NCI-H446 (cell line): ENCODE measurements around the gene BID.
A peak's percentile ranks its signal among the peaks of the same experiment; 100 is the strongest.

Experiments
- DNase-seq, 2 experiments: peaks; one replicate each; lab custom pipeline; 2025; lab: John Stamatoyannopoulos, UW

The BID gene

DNA sequence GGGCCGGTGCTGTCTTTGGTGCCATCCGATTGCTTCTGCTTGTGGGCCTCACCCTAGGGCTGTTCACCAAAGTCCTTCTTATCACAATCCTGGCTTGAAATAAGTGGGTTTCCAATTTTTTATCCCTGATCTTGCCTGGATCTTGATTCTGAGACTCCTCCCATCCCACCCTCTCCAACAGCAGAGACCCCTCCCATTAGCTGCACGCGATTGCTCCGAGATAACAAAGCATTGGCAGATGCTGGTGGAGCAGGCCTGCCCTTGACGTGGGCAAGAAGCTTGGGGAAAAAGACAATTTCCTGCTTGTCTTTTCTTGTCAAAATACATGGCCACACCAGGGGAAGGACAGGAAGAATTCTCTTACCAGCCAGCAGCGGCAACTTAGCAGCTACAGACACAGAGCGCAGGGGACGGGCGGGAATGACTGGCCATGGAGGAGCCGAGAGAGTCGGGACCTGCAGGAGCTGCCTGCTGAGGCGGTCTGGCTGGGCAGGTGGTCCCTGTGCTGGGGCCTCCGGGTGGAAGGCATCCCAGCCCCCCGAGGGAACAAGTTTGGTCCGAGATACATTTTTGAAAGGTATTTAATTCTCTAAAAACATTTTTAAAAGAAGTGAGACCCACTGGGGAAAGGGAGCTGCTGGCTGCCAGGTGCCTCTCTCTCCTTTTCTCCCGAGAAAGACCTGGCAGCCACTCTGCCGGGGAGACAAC, 9.7 kb upstream of the BID start:
- no peak for DNase-seq

DNA sequence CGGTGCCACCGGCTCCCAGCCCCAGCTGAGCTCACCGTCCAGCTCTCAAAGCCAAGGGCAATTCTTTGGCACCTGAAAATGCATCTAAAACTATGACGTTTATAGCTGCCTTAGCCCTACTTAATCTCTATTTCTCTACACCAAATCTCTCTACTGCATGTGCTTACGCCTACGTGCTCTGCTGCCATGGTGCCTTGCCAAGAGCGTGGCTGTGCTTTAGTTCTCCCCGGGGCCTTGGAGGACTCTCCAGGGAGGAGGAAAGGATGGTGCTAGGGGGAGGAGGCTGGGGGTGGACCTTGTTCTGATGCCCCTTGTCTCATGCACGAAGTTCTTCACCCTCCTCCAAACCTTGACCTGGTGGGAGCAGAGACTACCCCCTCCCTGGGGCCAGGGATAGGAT, 9.0 kb upstream of the BID start:
- DNase-seq, result no peak

DNA sequence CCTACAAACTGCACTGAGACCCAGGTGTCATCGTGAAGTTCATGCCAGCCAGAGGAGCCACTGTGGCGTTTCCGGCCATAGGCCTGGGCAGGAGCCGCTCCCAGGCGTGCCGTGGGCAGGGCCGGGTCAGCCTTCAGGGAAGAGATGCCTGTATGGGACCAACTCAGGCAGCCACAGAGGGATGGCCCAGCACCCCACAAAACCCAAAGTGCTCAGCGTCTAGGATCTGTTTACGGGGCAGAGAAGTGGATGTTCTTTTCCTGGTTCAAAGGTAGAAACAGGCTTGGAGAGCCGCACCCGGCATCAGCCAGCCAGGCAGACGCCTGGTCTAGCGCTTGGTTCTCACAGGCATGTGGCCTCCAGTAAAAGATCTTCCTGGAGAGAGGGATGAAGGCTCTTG, 8.4 kb upstream of the BID start:
- DNase-seq, result no peak

DNA sequence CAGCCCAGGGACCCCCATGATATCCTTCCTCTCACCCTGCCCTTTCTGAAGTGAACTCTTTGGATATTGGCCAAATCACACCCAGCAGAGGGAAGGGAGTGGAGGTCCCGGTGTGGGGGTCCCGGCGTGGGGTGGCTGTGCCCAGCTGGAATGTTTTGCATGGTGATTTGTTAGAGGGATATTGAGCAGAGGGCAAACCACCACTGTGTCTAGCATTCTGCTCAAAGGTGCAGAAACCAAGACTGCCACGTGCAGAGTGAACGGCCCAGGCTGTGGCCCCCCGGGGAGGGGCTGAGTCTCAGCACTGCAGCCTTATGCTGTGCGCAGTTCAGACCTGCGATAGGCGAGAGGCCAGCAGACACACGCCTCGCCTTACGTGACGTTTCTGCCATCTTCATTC, 7.9 kb upstream of the BID start:
- no peak for DNase-seq

DNA sequence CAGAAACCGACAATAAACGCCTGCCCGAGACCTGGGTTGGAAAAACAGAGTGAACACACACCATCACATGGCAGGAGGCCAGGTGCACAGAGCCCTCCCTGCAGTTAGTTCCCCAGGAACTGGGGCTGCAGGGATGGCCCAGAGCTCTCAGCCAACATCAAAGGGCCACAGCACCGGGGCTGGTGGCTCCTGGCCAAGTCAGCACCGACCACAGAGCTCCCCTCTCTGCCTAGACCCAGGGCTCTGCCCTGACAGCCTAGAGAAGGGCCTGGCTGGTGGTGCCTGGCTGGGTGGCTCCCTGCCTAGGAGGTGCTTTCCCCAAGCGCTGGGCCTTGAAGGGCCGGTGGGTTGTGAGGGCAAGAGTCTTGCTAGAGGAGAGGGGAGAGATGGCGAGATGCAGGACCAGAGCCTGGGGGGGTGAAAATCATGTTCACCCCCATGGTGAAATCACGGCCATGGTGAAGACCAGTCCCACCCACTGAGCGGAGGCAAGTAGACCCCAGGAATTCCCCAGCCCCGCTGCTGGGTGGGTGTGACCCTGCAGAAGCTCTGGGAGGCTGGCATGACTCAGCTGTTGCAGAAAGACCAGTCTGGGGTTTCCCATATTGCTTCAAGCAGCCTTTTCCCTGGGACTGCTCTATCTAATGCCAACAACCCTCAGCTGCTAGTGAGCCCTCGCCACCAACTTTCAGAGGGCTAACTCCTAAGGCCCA, 7.2 kb upstream of the BID start:
- peak in 1 of 2 experiments; percentile 29 for DNase-seq

DNA sequence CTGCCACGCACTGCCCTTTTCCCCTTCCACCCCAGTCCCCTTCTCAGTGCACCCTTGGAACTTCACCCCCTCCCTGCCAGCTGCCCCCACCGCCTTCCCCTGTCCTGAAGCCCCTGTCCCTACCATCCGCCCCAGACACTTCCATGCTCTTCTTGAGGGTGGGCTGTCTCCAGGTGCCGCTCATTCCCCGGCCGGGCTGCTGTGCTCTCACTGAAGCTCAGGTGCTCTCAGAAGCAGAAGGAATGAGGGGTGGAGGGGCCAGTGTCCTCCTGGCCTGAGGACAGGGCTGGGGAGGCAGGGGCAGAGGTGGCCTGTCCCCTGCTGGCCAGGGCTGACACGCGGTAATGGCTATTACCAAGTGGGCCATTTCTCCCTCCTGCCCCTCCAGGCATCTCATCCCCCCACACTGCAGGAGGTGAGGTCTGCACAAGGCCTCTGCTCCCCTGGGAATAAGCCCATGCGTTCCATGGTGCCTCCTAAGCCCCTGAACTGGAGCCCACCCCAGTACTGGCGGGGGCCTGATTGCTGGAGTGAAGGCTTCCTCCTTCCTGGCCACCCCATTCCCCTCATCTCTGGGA, 6.6 kb upstream of the BID start:
- DNase-seq, result no peak

DNA sequence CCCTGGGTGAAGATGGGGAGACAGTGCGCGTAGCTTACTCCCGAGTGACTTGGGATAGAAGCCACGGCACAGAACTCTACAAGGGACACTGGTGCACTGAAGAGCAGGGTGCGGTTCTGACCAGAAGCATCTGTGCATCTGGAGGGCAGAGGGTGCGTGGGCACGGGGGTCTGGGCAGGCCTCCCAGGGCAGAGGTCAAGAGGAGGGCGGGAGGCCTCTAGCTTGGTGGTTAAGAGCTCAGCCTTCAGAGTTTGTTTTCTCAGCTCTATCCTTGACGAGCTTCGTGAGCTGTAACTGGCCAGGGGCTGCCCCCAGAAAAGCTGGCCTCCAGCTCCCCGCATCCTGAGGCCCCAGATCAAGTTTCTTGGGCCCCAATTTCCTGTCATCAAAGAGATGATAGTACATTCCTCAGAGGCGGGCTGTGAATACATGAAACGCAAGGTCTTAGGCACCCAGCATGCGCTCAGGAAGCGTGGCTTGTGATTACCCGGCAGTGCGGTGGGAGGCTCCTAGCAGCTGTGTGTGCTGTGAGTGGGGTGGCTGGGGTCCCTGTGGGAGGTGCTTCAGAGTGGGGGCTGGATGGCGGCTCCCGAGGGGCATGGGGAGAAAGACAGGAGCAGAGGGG, 6.0 kb upstream of the BID start:
- no peak for DNase-seq

DNA sequence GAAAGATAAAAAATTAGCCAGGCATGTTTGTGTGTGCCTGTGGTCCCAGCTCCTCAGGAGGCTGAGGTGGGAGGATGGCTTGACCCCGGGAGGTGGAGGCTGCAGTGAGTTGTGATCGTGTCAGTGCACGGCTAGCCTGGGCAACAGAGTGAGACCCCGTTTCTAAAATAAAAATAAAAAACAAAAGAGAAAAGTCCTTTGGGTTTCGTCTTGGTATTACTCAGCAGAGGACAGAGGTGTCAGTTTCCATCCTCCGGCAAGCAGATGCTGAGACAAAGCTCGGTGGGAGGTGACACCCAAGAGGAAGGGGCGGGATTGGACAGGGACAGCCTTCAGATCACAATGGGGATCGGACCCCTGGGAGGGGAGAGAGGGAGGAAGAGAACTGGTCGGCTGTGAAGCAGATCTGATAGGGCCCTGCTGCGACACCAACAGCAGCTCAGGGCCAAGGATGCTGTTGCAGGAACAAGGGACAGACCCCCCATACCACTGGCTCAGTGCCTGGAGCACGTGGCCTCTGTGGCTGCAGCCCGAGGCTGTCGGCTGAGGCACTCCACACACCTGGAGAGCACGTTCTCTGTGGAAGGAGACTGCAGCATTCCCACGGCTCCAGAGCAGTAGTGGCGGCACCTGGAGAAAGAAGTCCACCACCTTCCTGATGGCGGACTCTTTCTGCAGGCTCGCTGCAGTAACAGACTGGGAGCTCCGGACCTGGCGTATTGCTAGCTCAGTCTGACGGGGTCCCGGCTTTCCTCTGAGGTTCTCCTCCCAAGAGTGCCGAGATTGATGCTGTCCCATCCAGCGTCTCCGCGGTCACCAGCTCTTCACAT, 5.2 kb upstream of the BID start:
- no peak for DNase-seq

DNA sequence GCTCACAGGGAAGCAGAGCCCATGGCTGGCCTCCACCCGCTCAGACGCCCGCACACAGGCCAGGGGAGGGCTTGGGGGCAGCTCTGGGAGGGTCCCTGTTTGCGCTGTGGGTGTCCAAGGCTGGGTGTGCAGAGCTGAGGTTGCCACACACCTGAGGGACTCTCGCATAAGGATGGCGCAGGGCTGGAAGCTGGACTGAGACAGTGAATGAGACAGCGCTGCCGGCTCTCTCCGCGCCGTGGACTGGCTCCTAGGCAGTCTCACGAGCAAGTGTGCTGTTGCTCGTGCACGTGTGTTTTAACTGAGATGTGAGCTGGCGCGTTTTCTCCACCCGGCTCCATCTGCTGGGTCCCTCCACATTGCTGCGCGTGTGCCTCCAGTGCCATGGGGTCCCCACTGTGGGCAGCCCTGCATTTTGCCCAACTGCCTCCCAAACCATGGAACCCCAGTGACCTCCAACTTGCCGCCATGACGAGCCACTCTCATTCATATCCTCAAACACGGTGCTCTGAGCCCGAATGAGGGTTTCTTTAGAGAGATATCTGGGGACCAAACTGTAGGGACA, 4.2 kb upstream of the BID start:
- no peak for DNase-seq

DNA sequence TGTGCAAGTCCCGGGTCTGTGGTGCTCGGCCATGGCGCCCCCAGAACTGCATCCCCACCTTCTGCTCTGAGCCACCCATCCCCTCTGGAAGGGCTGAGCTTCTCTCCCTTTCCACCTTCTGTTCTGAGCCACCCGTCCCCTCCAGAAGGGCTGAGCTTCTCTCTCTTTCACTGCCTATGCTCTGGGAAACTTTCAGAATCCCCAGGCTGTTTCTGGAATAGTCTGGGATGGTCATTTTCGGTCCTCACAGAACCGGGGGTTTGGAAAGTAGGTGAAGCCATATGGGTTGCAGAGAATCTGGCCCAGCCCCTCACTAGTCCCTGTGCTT, 3.4 kb upstream of the BID start:
- DNase-seq, result no peak

DNA sequence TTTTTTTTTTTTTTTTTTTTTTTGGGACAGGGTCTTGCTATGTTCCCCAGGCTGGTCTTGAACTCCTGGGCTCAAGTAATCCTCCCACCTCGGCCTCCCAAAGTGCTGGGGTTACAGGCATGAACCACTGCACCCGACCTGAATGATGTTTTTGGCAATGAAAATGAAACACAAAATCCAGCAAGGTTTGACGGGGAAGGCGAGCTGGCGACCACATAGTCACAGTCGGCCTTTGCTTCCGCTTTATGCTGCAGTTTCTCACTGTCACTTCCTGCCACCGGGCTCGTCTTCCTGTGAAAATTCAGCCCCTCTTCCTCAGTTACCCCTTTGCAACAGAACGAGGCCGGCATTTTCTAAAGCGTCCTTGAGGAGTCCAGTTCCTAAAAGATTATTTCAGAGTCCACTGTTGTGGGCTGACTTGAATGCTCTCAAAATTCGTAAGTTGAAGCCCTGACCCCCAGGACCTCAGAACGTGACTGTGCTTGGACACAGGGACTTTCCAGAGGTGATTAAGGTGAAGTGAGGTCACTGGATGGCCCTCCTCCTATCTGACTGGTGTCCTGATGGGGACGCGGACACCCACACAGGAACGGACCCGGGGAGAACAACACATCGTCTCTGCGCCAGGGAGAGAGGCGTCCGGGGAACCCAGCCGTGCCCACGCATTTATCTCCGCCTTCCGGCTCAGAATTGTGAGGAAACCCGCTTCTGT, 2.9 kb upstream of the BID start:
- no peak for DNase-seq

DNA sequence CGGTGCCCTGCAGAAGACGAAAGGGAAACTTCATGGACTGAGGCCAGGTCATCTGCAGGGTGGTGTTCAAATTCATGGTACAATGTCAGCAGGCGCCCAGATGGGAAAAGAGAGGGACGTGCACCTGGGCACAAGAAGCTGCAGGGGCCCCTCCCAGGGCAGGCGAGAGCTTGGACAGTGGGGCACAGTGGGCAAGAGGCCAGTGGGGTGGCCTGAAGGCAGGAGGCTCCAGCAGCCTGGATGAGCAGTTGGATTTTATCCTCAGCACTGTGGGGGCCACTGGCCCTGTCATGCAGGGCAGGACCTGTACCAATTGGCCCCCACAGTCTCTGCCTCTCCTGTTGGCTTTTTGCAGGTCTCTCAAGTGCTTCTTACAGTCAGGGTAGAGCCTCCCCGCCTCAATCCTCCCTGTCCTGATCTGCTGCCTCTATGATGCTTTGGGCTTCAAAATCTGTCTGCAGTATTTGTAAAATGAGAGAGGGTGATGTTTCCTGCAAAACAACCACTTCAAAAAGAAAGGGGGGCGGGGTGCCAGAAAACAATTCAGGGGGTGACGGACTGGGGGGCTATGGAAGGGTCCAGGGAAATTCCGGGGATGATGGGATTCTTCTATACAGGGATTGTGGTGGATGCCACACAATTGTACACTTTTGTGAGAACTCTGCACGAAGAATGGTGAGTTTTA, 1.7 kb upstream of the BID start:
- no peak for DNase-seq

DNA sequence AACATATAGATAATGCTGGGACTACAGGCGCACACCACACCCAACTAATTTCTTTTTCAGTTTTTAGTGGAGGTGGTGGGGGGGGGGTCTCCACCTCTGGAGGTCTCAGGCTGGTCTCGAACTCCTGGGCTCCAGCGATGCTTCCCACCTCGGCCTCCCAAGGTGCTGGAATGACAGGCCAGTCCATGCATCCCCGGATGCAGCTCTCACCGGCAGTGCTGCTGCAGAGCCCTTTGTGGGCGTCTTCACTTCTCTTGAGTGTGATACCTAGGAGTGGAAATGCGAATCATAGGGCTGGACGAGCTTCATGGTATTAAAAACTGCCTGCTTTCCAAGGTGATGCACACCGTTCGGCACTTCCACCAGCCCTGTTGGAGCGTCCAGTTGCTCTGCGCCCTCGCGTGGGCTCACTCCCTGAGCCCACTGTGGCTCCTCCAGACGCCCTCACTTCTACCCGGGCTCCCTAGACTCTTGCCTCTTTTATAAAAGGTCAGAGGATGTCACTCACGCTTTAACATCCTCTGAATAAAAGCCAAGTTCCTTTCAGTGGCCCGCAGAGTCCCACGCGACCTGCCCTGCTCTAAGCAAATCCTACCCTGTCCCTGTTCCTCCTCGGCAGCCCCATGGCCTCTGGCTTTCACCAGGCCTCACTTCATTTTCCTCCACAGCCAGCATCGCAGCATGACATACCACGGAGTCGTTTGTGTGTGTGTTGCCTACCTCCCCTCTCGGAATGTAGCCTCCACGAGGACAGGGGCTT, 837 bp upstream of the BID start:
- DNase-seq, result no peak

DNA sequence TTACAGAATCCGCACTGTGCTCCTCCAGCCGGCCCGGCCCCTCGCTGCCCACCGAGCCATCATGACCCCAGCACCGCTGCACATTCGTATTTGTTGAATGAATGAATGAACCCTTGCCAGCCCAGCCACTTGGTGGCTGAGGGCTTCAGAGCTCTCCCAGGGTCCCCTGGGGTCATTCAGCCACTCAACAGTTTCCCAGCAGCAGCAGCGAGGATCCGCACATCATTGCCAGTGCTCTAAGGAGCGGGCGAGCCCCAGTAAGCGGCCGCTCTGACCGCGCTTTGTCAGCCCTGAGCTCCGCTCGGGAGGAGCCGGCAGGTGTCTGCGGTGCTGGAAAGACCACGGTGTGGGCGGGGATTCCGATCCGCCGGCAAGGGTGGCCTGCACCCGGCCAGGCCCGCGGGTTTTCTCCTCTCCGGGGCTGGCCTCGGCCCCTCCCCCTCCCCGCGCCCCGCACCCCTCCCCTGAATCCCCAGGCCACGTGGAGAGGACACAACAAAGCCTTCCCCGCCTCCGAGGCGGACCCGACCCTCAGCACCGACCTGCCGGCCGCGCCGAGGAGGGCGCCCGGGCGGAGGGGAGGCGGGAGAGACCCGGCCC, 563 bp downstream of the BID start:
- peak in 1 of 2 experiments; percentile 53 for DNase-seq

DNA sequence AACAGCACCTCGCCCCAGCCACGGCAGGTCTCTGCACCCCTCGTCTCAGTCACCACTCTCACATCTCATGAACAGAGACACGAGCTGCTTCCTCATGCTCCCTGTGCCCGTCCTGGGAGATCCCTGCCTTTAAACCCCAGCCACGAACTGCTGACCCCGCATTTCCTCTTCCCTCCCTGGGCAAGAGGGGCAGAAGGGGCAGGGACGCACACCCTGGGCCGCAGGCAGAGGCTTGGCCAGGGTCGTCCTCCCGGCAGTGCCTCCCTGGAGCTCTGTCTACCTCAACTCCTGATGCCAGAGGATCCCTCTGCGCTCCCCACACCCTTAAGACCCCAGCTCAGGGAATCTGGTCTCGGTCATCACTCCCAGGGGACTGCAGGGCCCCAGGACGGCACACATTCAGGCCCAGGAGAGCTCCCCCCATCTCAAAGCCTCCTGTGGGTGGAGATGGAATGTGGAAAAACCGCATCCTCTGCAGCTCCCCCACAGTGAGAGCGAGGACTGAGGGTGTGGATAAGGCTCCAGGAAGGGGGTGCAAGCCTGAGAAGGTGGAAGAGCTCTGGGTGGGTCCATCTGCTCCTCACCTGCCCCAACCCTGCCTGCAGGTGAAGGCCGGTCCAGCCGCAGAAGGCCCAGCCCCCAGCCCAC, 1.2 kb downstream of the BID start:
- no peak for DNase-seq

DNA sequence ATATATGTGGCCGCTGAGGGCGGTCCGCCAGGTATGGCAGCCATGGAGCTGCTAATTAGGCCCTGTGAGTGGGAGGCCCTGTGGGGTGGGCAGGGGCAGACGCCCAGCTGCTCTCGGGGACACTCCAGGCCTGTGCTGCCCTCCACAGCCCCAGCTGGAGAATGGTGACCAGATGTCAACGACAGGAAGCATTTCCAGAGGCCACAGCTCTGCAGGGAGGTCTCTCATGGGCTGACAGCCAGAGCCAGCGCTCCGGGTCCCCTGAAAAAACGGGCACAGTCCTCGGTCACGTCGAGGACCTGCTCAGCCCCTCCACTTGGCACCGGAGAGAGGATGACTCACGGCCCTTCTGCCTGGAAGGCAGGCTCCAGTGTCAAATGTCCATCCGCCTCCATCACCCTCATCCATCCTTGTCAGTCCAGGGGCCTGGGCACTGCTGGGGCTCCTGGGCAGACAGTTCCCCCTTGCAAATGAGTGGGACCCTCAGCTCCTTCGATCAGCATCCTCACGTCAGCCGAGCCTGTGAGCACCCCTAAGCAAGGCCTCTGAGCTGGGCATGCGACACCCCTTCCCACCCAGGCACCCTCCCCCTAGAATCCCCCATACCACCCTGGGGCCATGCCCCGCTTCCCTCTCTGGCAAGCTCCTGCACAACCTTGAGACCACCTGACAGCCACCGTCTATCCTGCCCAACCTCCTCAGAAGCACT, 1.9 kb downstream of the BID start:
- peak in 1 of 2 experiments; percentile 42 for DNase-seq

DNA sequence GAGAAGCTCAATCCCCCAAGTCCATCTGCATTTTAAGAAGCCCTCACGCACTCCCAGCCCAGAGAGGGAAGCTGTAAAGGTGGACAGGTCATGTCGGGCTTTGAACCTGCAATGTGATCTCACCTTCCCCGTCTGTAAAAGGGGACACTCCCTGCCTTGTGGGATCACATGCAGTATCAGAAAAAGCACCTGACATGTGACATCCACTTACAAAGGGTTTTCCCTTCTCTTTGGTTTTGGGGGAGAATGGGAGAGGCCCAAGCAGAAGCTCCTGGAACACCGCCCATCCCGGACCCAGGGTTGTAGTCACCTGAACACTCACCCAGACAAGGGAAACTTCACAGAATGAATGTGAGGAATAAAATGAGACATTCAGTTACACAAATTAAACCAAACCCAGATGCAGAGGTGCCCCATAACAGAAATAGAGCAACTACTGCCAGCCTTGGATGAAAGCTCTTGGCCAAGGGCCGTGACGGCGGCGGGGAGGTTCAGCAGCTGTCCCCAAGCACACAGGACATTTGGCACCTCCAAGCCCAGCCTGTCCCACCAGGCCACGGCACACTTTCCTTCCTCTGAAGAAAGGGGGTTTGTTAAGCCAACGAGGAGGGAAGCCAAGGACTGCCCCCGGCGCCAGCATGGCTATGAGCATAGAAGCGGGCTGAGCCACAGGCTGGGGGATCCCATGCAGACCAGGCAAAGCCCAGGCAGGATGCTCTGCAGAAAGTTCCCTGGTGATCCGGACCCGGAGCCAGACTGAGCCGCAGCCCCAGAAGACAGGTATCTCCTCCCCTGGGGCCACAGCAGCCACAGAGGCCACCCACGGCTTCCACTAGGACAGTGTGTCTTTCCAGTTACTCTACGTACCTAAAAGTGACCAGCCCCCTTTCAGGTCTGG, 3.8 kb downstream of the BID start:
- DNase-seq, result no peak
